GM12864 (cell line): ENCODE results near the gene PHLPP1.

Source experiments
- DNase-seq: peaks from one replicate; pipeline ENCODE4 v3.0.0-alpha.2; 2011; ENCODE audit warnings: low read depth
- H3K4me3 ChIP-seq: 2 replicates; pipeline ENCODE4 v1.5.1; 2011; ENCODE audit warnings: mild to moderate bottlenecking, low read depth, low read length, control low read depth
- CTCF ChIP-seq: IDR thresholded peaks from 2 replicates; pipeline ENCODE4 v1.5.1; 2011; ENCODE audit warnings: low read depth, mild to moderate bottlenecking, moderate library complexity, low read length, control low read depth, inconsistent platforms; ENCODE audit errors: missing control alignments

Gene PHLPP1

GRCh38 chr18:62715436-62715758 lies at the start of gene PHLPP1:
TSS of gene PHLPP1 (plus strand) at chr18:62715541. CDS start at chr18:62715684, 143 bp downstream.
- peak within 1 kb of the TSS; percentile 73 for H3K4me3 ChIP-seq
- no peak for TF ChIP-seq CTCF
- no peak for DNase-seq

GRCh38 chr18:62669225-62669624 lies 46.1 kb upstream of the PHLPP1 start:
- no peak overlapping the region for H3K4me3 ChIP-seq
- DNase-seq, result no peak
- no peak for TF ChIP-seq CTCF

- TF ChIP-seq CTCF, result no peak
- no peak for DNase-seq
- H3K4me3 ChIP-seq, result no peak overlapping the region
These were observed 44.8 kb upstream of the PHLPP1 start for GRCh38 chr18:62670573-62670972.

- no peak for TF ChIP-seq CTCF
- no peak overlapping the region for H3K4me3 ChIP-seq
- no peak for DNase-seq
These were observed 42.7 kb upstream of the PHLPP1 start for GRCh38 chr18:62672600-62672999.

GRCh38 chr18:62678847-62679485 lies 36.4 kb upstream of the PHLPP1 start:
- TF ChIP-seq CTCF, result no peak
- DNase-seq, result no peak
- no peak overlapping the region for H3K4me3 ChIP-seq

GRCh38 chr18:62682371-62682770 lies 33.0 kb upstream of the PHLPP1 start:
- TF ChIP-seq CTCF, result no peak
- H3K4me3 ChIP-seq, result no peak overlapping the region
- no peak for DNase-seq

- no peak for DNase-seq
- TF ChIP-seq CTCF, result no peak
- H3K4me3 ChIP-seq, result no peak overlapping the region
These were observed 31.4 kb upstream of the PHLPP1 start for GRCh38 chr18:62683935-62684334.
